ENCODE data around the gene FGFRL1. TPM values are rescaled to one million over a fixed set of nuclear protein-coding genes. Genes with fewer than 3 reads are reported as not detected.

Gene FGFRL1
- total RNA-seq, 5 donors from 2014 or later (not counting 1 experiment from before 2014, with no cell fraction given) = 14.9 to 25.2 (median 23.7) TPM

DNA sequence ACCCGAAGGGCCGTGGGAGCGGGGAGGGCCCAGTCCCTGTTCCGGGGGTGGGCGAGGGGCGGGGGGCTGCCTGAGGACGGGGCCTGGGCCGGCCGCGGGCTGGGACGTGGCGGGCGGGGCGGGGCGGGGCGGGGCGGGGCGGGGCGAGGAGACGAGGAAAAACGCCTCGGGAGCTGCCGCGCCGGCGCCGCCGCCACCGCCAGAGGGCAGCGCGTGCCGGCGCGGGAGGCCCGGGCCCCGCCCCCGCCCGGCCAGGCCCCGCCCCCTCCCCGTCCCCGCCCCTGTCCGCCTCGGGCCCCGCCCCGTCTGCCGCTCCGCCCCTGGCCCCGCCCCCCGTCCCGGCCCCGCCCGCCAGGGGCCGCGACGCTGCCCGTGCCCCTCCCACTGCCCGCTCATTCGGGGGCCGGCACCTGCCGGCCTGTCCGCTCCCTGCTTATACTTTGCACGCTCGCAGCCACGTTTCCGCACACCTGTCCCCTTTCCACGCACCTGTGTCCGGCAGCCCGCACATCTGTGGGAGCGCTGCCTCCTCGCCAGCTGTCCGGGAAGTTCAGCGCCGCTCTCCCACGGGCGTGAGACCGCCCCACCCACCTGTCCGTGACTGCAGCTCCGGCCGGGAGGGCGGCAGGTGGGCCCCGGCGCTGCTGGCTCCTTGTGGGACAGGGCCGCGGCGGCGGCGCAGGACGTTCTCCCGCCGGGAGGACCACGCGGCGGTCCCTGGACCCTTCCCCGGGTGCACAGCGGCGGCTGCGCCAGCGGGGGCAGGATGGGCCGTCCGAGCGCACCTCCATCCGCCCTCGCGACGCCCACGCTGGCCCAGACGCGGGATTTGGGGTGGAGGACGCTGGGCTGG is 1.7 kb upstream of the FGFRL1 start:
- Histone ChIP-seq H3K36me3 (ENCODE audit: control insufficient read depth in 2 of 2, extremely low read depth in 1 of 2, insufficient read depth in 1 of 2, low read length in 1 of 2) (no peaks in the 10 kb centered on the region), H3K27me3 (replicated peaks in 1 of 2; ENCODE audit: control insufficient read depth in 2 of 2, extremely low read depth in 1 of 2, insufficient read depth in 2 of 2, low read length in 1 of 2) (peaks cover 2 to 39% of the 10 kb centered on the region in 2 experiments), H3K4me1 (ENCODE audit: control insufficient read depth in 1 of 2, extremely low read depth in 1 of 2, insufficient read depth in 2 of 2, low read length in 2 of 2) (peaks cover 2 to 38% of the 10 kb centered on the region in 2 experiments), H3K9me3 (no peaks in the 10 kb centered on the region), H3K27ac (ENCODE audit: low read length) (peak overlapping the region; percentile 68), H3K4me3 (ENCODE audit: control insufficient read depth in 1 of 2, extremely low read depth in 1 of 2, low read length in 1 of 2) (peak overlapping the region; percentile 70 to 80)
- H3K9me3 Mint-ChIP-seq = no peaks in the 10 kb centered on the region
- ChIA-PET CTCF (interaction anchor here in 1 of 2 donors (0.7 kb wide), 1 partner anchor 337 kb away, joined by 3 read pairs; the partner anchor contains the start of gene UVSSA), POLR2A (interaction anchor here in 1 of 2 donors (0.6 kb wide), 1 partner anchor 564 kb away, joined by 6 read pairs; no protein-coding TSS in a partner anchor)
- 2% methylated on average over 59 of the region's 109 CpGs for WGBS (ENCODE audit: insufficient coverage)
- peak; percentile 27 to 78 (median 57) for DNase-seq
- H3K27me3 Mint-ChIP-seq = peaks cover 27 to 38% of the 10 kb centered on the region in 2 donors
- H3K27ac Mint-ChIP-seq = peak overlapping the region in 1 of 2 donors; percentile 52
- ATAC-seq (replicated peaks in 1 of 4) = peak; percentile 43 to 64 (median 55)
- H3K4me1 Mint-ChIP-seq = peaks cover 11 to 19% (median 12%) of the 10 kb centered on the region in 3 donors
- H3K36me3 Mint-ChIP-seq = no peaks in the 10 kb centered on the region
- H3K4me3 Mint-ChIP-seq = peak overlapping the region; percentile 83 to 90 (median 86)

DNA sequence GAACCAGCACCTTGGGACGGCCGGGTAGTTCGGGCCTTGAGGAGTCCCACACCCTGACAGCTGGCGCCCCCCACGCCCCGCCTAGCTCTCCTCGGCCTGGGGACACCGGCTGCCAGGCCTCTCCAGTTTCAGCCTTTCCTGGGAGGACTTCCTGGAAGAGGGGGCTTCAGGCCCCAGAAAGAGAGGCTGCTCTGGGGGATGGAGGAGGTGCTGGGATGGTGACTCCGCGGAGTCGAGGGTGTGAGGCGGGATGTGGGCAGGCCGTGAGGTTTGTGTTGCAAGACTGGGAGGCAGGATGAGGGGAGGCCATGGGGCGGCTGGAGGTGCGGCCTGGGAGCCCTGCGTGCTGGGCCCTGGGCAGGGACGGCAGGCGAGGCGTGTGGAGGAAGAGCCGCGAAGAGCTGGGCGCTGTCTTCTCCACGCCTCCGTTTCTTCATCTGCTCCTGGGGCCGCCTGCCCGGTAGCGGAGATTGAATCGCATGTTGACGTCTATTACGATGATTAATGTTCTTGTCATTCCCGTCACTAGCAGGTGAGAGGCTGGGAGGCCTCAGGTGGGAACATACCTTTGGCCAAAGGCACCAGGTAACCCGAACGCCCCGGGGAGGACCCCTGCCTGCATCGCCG is 918 bp upstream of the FGFRL1 start:
- Mint-ChIP-seq H3K4me3 (peak overlapping the region; percentile 83 to 90 (median 86)), H3K27me3 (peaks cover 25 to 33% of the 10 kb centered on the region in 2 donors), H3K9me3 (no peaks in the 10 kb centered on the region), H3K36me3 (no peaks in the 10 kb centered on the region), H3K27ac (peak overlapping the region; percentile 89 to 91), H3K4me1 (peaks cover 11 to 19% (median 12%) of the 10 kb centered on the region in 3 donors)
- Histone ChIP-seq H3K36me3 (ENCODE audit: control insufficient read depth in 2 of 2, extremely low read depth in 1 of 2, insufficient read depth in 1 of 2, low read length in 1 of 2) (no peaks in the 10 kb centered on the region), H3K27ac (ENCODE audit: low read length) (peak overlapping the region; percentile 68), H3K9me3 (no peaks in the 10 kb centered on the region), H3K4me3 (ENCODE audit: control insufficient read depth in 1 of 2, extremely low read depth in 1 of 2, low read length in 1 of 2) (peak overlapping the region; percentile 70 to 80), H3K27me3 (replicated peaks in 1 of 2; ENCODE audit: control insufficient read depth in 2 of 2, extremely low read depth in 1 of 2, insufficient read depth in 2 of 2, low read length in 1 of 2) (peaks cover 2 to 31% of the 10 kb centered on the region in 2 experiments), H3K4me1 (ENCODE audit: control insufficient read depth in 1 of 2, extremely low read depth in 1 of 2, insufficient read depth in 2 of 2, low read length in 2 of 2) (peaks cover 2 to 38% of the 10 kb centered on the region in 2 experiments)
- peak; percentile 38 to 49 (median 44) for ATAC-seq (replicated peaks in 1 of 4)
- WGBS (ENCODE audit: insufficient coverage) = 2% methylated on average over 36 of the region's 36 CpGs
- CTCF ChIA-PET = no interaction called here
- peak; percentile 33 to 81 (median 66) for DNase-seq
- POLR2A ChIA-PET = interaction anchor here in 1 of 2 donors (0.5 kb wide), 1 partner anchor 224 kb away, joined by 3 read pairs; no protein-coding TSS in a partner anchor

DNA sequence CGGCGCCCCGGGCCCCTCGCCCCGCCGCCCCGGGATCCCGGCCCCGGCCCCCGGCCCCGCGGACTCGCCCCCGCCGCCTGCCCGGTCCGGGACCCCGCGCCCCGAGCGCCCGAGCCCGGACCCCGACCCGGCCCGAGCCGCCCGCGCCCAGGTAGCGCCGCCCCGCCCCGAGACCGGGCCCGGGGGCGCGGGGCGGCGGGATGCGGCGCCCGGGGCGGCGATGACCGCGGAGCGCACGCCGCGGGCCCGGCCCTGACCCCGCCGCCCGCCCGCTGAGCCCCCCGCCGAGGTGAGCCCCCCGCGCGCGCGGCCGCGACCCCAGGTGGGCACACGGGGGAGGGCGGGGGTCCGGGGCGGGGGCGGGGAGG is 224 bp downstream of the FGFRL1 start:
- H3K27me3 Mint-ChIP-seq = peaks cover 18 to 23% of the 10 kb centered on the region in 2 donors
- H3K9me3 Mint-ChIP-seq = no peaks in the 10 kb centered on the region
- no peak overlapping the region for H3K4me3 ChIP-seq (ENCODE audit: control insufficient read depth in 1 of 2, extremely low read depth in 1 of 2, low read length in 1 of 2)
- peaks cover 2 to 38% of the 10 kb centered on the region in 2 experiments for H3K4me1 ChIP-seq (ENCODE audit: control insufficient read depth in 1 of 2, extremely low read depth in 1 of 2, insufficient read depth in 2 of 2, low read length in 2 of 2)
- no peak overlapping the region for H3K27ac Mint-ChIP-seq
- no peaks in the 10 kb centered on the region for H3K36me3 Mint-ChIP-seq
- WGBS (ENCODE audit: insufficient coverage) = 2% methylated on average over 47 of the region's 69 CpGs
- peak overlapping the region in 1 of 3 donors; percentile 90 for H3K4me3 Mint-ChIP-seq
- ChIA-PET CTCF (no interaction called here), POLR2A (no interaction called here)
- peaks cover 11 to 19% (median 12%) of the 10 kb centered on the region in 3 donors for H3K4me1 Mint-ChIP-seq
- DNase-seq (no peak), ATAC-seq (replicated peaks in 1 of 4) (peak in 1 of 4 experiments; percentile 2)
- H3K36me3 ChIP-seq (ENCODE audit: control insufficient read depth in 2 of 2, extremely low read depth in 1 of 2, insufficient read depth in 1 of 2, low read length in 1 of 2) = no peaks in the 10 kb centered on the region
- H3K27me3 ChIP-seq (replicated peaks in 1 of 2; ENCODE audit: control insufficient read depth in 2 of 2, extremely low read depth in 1 of 2, insufficient read depth in 2 of 2, low read length in 1 of 2) = peaks cover under 1 to 23% of the 10 kb centered on the region in 2 experiments
- H3K9me3 ChIP-seq = no peaks in the 10 kb centered on the region
- H3K27ac ChIP-seq (ENCODE audit: low read length) = no peak overlapping the region

- Histone ChIP-seq H3K27ac (ENCODE audit: low read length) (no peak overlapping the region), H3K36me3 (ENCODE audit: control insufficient read depth in 2 of 2, extremely low read depth in 1 of 2, insufficient read depth in 1 of 2, low read length in 1 of 2) (no peaks in the 10 kb centered on the region), H3K9me3 (no peaks in the 10 kb centered on the region), H3K27me3 (replicated peaks in 1 of 2; ENCODE audit: control insufficient read depth in 2 of 2, extremely low read depth in 1 of 2, insufficient read depth in 2 of 2, low read length in 1 of 2) (peaks cover 0 to 20% of the 10 kb centered on the region in 2 experiments), H3K4me1 (ENCODE audit: control insufficient read depth in 1 of 2, extremely low read depth in 1 of 2, insufficient read depth in 2 of 2, low read length in 2 of 2) (peaks cover 2 to 38% of the 10 kb centered on the region in 2 experiments), H3K4me3 (ENCODE audit: control insufficient read depth in 1 of 2, extremely low read depth in 1 of 2, low read length in 1 of 2) (peak overlapping the region in 1 of 2 donors; percentile 55)
- WGBS (ENCODE audit: insufficient coverage) = 1% methylated on average over 42 of the region's 69 CpGs
- H3K27me3 Mint-ChIP-seq = peaks cover 12 to 18% of the 10 kb centered on the region in 2 donors
- ChIA-PET POLR2A (no interaction called here), CTCF (no interaction called here)
- DNase-seq (peak in 26 of 35 experiments; percentile 11 to 59 (median 26)), ATAC-seq (replicated peaks in 1 of 4) (no peak)
- H3K4me1 Mint-ChIP-seq = peaks cover 11 to 19% (median 12%) of the 10 kb centered on the region in 3 donors
- no peaks in the 10 kb centered on the region for H3K36me3 Mint-ChIP-seq
- peak overlapping the region; percentile 58 to 71 (median 70) for H3K4me3 Mint-ChIP-seq
- no peak overlapping the region for H3K27ac Mint-ChIP-seq
- H3K9me3 Mint-ChIP-seq = no peaks in the 10 kb centered on the region
Measured at GRCh38 chr4:1012034-1012739, 761 bp downstream of the FGFRL1 start.

DNA sequence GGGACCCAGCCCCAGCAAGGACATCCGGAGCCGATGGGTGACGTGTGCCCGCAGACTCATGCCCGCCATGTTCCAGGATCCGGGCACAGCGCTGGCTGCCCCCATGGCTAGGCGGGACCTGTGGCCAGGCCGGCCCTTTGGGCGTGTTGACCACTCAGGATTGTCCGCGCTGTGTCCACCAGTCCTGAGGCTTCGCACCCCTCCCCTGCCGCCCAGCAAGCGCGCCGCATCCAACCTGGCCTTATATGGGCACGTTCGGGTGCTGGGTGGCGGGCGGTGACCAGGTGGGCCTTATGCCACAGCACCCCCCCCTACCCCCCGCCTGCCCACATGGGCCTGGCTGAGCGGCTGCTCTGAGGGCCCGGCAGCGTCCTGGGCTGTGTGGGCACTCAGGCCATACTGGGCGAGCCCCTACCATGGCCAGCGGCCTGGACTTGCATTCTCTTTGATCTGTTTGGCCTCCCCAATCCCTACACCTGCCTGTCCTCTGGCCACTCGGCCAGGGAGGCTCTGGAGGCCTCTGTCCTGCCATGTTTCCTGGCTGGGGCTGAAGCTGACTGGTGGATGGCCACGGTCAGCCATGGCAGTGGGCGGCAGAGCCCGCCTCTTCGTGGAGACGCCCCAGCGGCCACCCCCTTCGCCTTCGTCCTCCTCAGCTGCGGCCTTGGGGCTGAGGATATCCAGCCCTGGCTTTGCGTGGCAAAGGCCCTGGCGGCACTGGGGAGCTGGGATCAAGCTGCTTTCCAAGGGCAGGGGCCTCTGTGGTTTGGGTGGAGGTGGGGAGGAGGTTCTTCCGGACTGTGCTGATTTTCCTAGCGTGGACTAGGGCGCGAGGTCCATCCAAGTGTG is 2.0 kb downstream of the FGFRL1 start:
- POLR2A ChIA-PET = no interaction called here
- Histone ChIP-seq H3K27me3 (replicated peaks in 1 of 2; ENCODE audit: control insufficient read depth in 2 of 2, extremely low read depth in 1 of 2, insufficient read depth in 2 of 2, low read length in 1 of 2) (peaks cover 0 to 10% of the 10 kb centered on the region in 2 experiments), H3K4me3 (ENCODE audit: control insufficient read depth in 1 of 2, extremely low read depth in 1 of 2, low read length in 1 of 2) (no peak overlapping the region), H3K36me3 (ENCODE audit: control insufficient read depth in 2 of 2, extremely low read depth in 1 of 2, insufficient read depth in 1 of 2, low read length in 1 of 2) (no peaks in the 10 kb centered on the region), H3K9me3 (no peaks in the 10 kb centered on the region), H3K27ac (ENCODE audit: low read length) (no peak overlapping the region), H3K4me1 (ENCODE audit: control insufficient read depth in 1 of 2, extremely low read depth in 1 of 2, insufficient read depth in 2 of 2, low read length in 2 of 2) (peaks cover 2 to 38% of the 10 kb centered on the region in 2 experiments)
- CTCF ChIA-PET = interaction anchor here in 1 of 2 donors (0.5 kb wide), 1 partner anchor 335 kb away, joined by 3 read pairs; no protein-coding TSS in a partner anchor
- H3K4me3 Mint-ChIP-seq = peak overlapping the region; percentile 52 to 54 (median 53)
- H3K27me3 Mint-ChIP-seq = peaks cover 3 to 7% of the 10 kb centered on the region in 2 donors
- ATAC-seq (replicated peaks in 1 of 4) (no peak), DNase-seq (no peak)
- no peak overlapping the region for H3K27ac Mint-ChIP-seq
- no peaks in the 10 kb centered on the region for H3K36me3 Mint-ChIP-seq
- WGBS (ENCODE audit: insufficient coverage) = over 99% methylated on average over 37 of the region's 43 CpGs
- H3K4me1 Mint-ChIP-seq = peaks cover 11 to 19% (median 12%) of the 10 kb centered on the region in 3 donors
- no peaks in the 10 kb centered on the region for H3K9me3 Mint-ChIP-seq
